ENCODE data around the gene MCHR1.
A peak's percentile ranks its signal among the peaks of the same experiment; 100 is the strongest.
"Not testable (repeated sequence)": the region's sequence is repeated elsewhere in the genome, so short reads cannot be mapped to it uniquely, and the experiment has no call there.

MCHR1 gene

GRCh38 chr22:40651057-40651456, 28.2 kb upstream of the MCHR1 start:
- ATAC-seq (no peak), DNase-seq (ENCODE audit: low spot score in 2 of 2) (no peak)
- Mint-ChIP-seq H3K4me3 (peak overlapping the region; percentile 82), H3K27ac (peak overlapping the region; percentile 98), H3K36me3 (peaks cover 5% of the 10 kb centered on the region), H3K9me3 (no peaks in the 10 kb centered on the region), H3K4me1 (peaks cover 17% of the 10 kb centered on the region)

GRCh38 chr22:40651563-40652501, 27.5 kb upstream of the MCHR1 start:
- H3K4me3 Mint-ChIP-seq, result peak overlapping the region; percentile 82
- ATAC-seq (peak; percentile 99), DNase-seq (ENCODE audit: low spot score in 2 of 2) (peak; percentile 74 to 90)
- H3K36me3 Mint-ChIP-seq, result peaks cover 5% of the 10 kb centered on the region
- no peaks in the 10 kb centered on the region for H3K9me3 Mint-ChIP-seq
- H3K4me1 Mint-ChIP-seq, result peaks cover 17% of the 10 kb centered on the region
- H3K27ac Mint-ChIP-seq, result peak overlapping the region; percentile 98

GRCh38 chr22:40653361-40653760, 25.9 kb upstream of the MCHR1 start:
- Mint-ChIP-seq H3K9me3 (no peaks in the 10 kb centered on the region), H3K4me3 (no peak overlapping the region), H3K27ac (peak overlapping the region; percentile 98), H3K36me3 (peaks cover 5% of the 10 kb centered on the region), H3K4me1 (peaks cover 17% of the 10 kb centered on the region)
- DNase-seq (ENCODE audit: low spot score in 2 of 2) (no peak), ATAC-seq (no peak)

- H3K9me3 Mint-ChIP-seq, result no peaks in the 10 kb centered on the region
Measured at GRCh38 chr22:40654522-40655167, 24.6 kb upstream of the MCHR1 start.

GRCh38 chr22:40655941-40656340, 23.3 kb upstream of the MCHR1 start:
- not testable (repeated sequence) for DNase-seq (ENCODE audit: low spot score in 2 of 2); H3K27ac Mint-ChIP-seq; H3K4me3 Mint-ChIP-seq; H3K9me3 Mint-ChIP-seq; H3K36me3 Mint-ChIP-seq; ATAC-seq
- H3K4me1 Mint-ChIP-seq, result peaks cover 17% of the 10 kb centered on the region

More at GRCh38 chr22:40654522-40655167, 24.6 kb upstream of the MCHR1 start:
- Mint-ChIP-seq H3K4me1 (peaks cover 17% of the 10 kb centered on the region), H3K27ac (peak overlapping the region; percentile 98), H3K36me3 (peaks cover 5% of the 10 kb centered on the region), H3K4me3 (no peak overlapping the region)
- no peak for ATAC-seq
- DNase-seq (ENCODE audit: low spot score in 2 of 2), result no peak

- not testable (repeated sequence) for ATAC-seq; H3K9me3 Mint-ChIP-seq; H3K27ac Mint-ChIP-seq; H3K36me3 Mint-ChIP-seq; DNase-seq (ENCODE audit: low spot score in 2 of 2); H3K4me3 Mint-ChIP-seq
- peaks cover 12% of the 10 kb centered on the region for H3K4me1 Mint-ChIP-seq
Measured at GRCh38 chr22:40656651-40657050, 22.6 kb upstream of the MCHR1 start.

GRCh38 chr22:40659166-40659565, 20.1 kb upstream of the MCHR1 start:
- Mint-ChIP-seq H3K4me1 (no peaks in the 10 kb centered on the region), H3K4me3 (no peak overlapping the region), H3K27ac (no peak overlapping the region), H3K36me3 (no peaks in the 10 kb centered on the region), H3K9me3 (no peaks in the 10 kb centered on the region)
- DNase-seq (ENCODE audit: low spot score in 2 of 2) (no peak), ATAC-seq (no peak)

- Mint-ChIP-seq H3K36me3 (no peaks in the 10 kb centered on the region), H3K4me3 (no peak overlapping the region), H3K9me3 (no peaks in the 10 kb centered on the region), H3K27ac (no peak overlapping the region), H3K4me1 (no peaks in the 10 kb centered on the region)
- no peak for ATAC-seq
- DNase-seq (ENCODE audit: low spot score in 2 of 2), result no peak
Measured at GRCh38 chr22:40660730-40661129, 18.6 kb upstream of the MCHR1 start.

- no peaks in the 10 kb centered on the region for H3K9me3 Mint-ChIP-seq
- H3K4me3 Mint-ChIP-seq, result no peak overlapping the region
- H3K36me3 Mint-ChIP-seq, result no peaks in the 10 kb centered on the region
- ATAC-seq (no peak), DNase-seq (ENCODE audit: low spot score in 2 of 2) (no peak)
- H3K4me1 Mint-ChIP-seq, result no peaks in the 10 kb centered on the region
- no peak overlapping the region for H3K27ac Mint-ChIP-seq
Measured at GRCh38 chr22:40661671-40662070, 17.6 kb upstream of the MCHR1 start.

GRCh38 chr22:40665312-40665711, 14.0 kb upstream of the MCHR1 start:
- ATAC-seq, result no peak

GRCh38 chr22:40666151-40666848, 13.0 kb upstream of the MCHR1 start:
- H3K27ac Mint-ChIP-seq, result peak overlapping the region; percentile 7
- no peak overlapping the region for H3K4me3 Mint-ChIP-seq
- DNase-seq (ENCODE audit: low spot score in 2 of 2), result no peak
- ATAC-seq, result no peak
- peaks cover 5% of the 10 kb centered on the region for H3K36me3 Mint-ChIP-seq
- H3K4me1 Mint-ChIP-seq, result peaks cover 27% of the 10 kb centered on the region
- no peaks in the 10 kb centered on the region for H3K9me3 Mint-ChIP-seq

More at GRCh38 chr22:40665312-40665711, 14.0 kb upstream of the MCHR1 start:
- no peak overlapping the region for H3K27ac Mint-ChIP-seq
- H3K9me3 Mint-ChIP-seq, result no peaks in the 10 kb centered on the region
- H3K4me1 Mint-ChIP-seq, result peaks cover 27% of the 10 kb centered on the region
- H3K4me3 Mint-ChIP-seq, result no peak overlapping the region
- peaks cover 5% of the 10 kb centered on the region for H3K36me3 Mint-ChIP-seq
- DNase-seq (ENCODE audit: low spot score in 2 of 2), result no peak

- H3K9me3 Mint-ChIP-seq, result no peaks in the 10 kb centered on the region
- H3K4me3 Mint-ChIP-seq, result peak overlapping the region; percentile 55
- H3K36me3 Mint-ChIP-seq, result peaks cover 5% of the 10 kb centered on the region
- H3K4me1 Mint-ChIP-seq, result peaks cover 27% of the 10 kb centered on the region
- peak overlapping the region; percentile 84 for H3K27ac Mint-ChIP-seq
- ATAC-seq (peak; percentile 90), DNase-seq (ENCODE audit: low spot score in 2 of 2) (peak in 1 of 2 donors; percentile 67)
Measured at GRCh38 chr22:40668611-40669411, 10.5 kb upstream of the MCHR1 start.

GRCh38 chr22:40670058-40670457, 9.2 kb upstream of the MCHR1 start:
- Mint-ChIP-seq H3K9me3 (no peaks in the 10 kb centered on the region), H3K36me3 (peaks cover 5% of the 10 kb centered on the region), H3K4me1 (peaks cover 27% of the 10 kb centered on the region), H3K27ac (peak overlapping the region; percentile 84), H3K4me3 (no peak overlapping the region)
- DNase-seq (ENCODE audit: low spot score in 2 of 2), result no peak
- ATAC-seq, result no peak

GRCh38 chr22:40671369-40671768, 7.9 kb upstream of the MCHR1 start:
- H3K4me3 Mint-ChIP-seq, result no peak overlapping the region
- peaks cover 27% of the 10 kb centered on the region for H3K4me1 Mint-ChIP-seq
- H3K27ac Mint-ChIP-seq, result no peak overlapping the region
- DNase-seq (ENCODE audit: low spot score in 2 of 2) (no peak), ATAC-seq (no peak)
- H3K9me3 Mint-ChIP-seq, result no peaks in the 10 kb centered on the region
- H3K36me3 Mint-ChIP-seq, result peaks cover 5% of the 10 kb centered on the region

Measured in stimulated activated effector memory CD8-positive, alpha-beta T cell treated with anti-CD3 and anti-CD28 coated beads, Interleukin-12 subunit alpha, Interleukin-12 subunit beta, amount 100 ng/mL, for 72 hours (primary cell).